Heart left ventricle (tissue), 16 donors: Measurements from ENCODE around the gene KIF21B. TPM values are rescaled to one million over a fixed set of nuclear protein-coding genes. Genes with fewer than 3 reads are reported as not detected.

Source experiments
- ATAC-seq, 4 donors: fragments of 200-7000 bp; cut with Tn5 transposase; one replicate each; pipeline ENCODE4 v1.9.1; 2020 to 2022; ENCODE audit warnings: moderate library complexity in 4 of 4, mild to moderate bottlenecking in 3 of 4, moderate number of reproducible peaks in 1 of 4
- DNase-seq, 5 donors: peaks; one replicate each; pipeline ENCODE4 v3.0.0-alpha.2; 2020
- H3K27ac ChIP-seq, 12 donors: fragments of 200-600 bp; sonication (generic) in 4 of 12; one replicate each; pipeline versions ENCODE4 v1.5.0 to v1.8.0; 2016 to 2022; ENCODE audit warnings: mild to moderate bottlenecking in 2 of 12
- H3K27me3 ChIP-seq, 9 donors: fragments of 200-600 bp; sonication (generic) in 2 of 9; one replicate each; pipeline versions ENCODE4 v1.5.1 to v1.8.0; 2016 to 2022; ENCODE audit warnings: mild to moderate bottlenecking in 3 of 9
- H3K36me3 ChIP-seq, 9 donors: fragments of 200-600 bp; sonication (generic) in 2 of 9; one replicate each; pipeline versions ENCODE4 v1.5.0 to v1.8.0; 2018 to 2022; ENCODE audit warnings: mild to moderate bottlenecking in 2 of 9
- H3K4me1 ChIP-seq, 12 donors: fragments of 200-600 bp; sonication (generic) in 4 of 12; one replicate each; pipeline versions ENCODE4 v1.5.0 to v1.8.0; 2016 to 2022; ENCODE audit warnings: mild to moderate bottlenecking in 3 of 12
- H3K4me3 ChIP-seq, 12 donors: fragments of 200-600 bp; sonication (generic) in 4 of 12; one replicate each; pipeline versions ENCODE4 v1.5.0 to v1.8.0; 2017 to 2022; ENCODE audit warnings: mild to moderate bottlenecking in 9 of 12, moderate library complexity in 4 of 12
- H3K9me3 ChIP-seq, 12 donors: fragments of 200-600 bp; sonication (generic) in 4 of 12; one replicate each; pipeline versions ENCODE4 v1.5.0 to v1.8.0; 2016 to 2022; ENCODE audit warnings: mild to moderate bottlenecking in 1 of 12
- POLR2A ChIP-seq, 2 donors: fragments of 450-650 bp; IDR thresholded peaks; one replicate each; pipeline ENCODE4 v1.6.1; 2017; ENCODE audit warnings: antibody characterized with exemption in 2 of 2, mild to moderate bottlenecking in 2 of 2, moderate library complexity in 2 of 2
- WGBS, 4 donors: extraction: QIAGEN DNeasy Blood & Tissue Kit in 2 of 4; methylation state at CpG; one replicate each; pipeline versions ENCODE4 v1.1.5 to v1.1.7; 2013 to 2018; 5-methylcytosine and 5-hydroxymethylcytosine counted together
- intact Hi-C, 10 donors: fragments of 100-400 bp; cut with DNase I; formaldehyde crosslinking; loops; one replicate each; pipeline versions ENCODE4 v1.11.1 to v1.14.2; 2022
- polyA plus RNA-seq, 2 donors: library from polyadenylated mRNA; stranded (reverse); fragments of 200-250 nt; gene quantifications; one replicate each; pipeline ENCODE4 v1.2.3, GENCODE V29; 2013
- total RNA-seq, 9 donors: library from RNA; depleted of rRNA in 2 of 9; stranded (reverse); fragments of >200 nt in 2 of 9; fragmentation: NEBNext Ultra II Directional in 3 of 9; extraction: Animal tissue kit (Norgen Biotek cat#: 25700) in 3 of 9; gene quantifications; one replicate each; pipeline versions ENCODE4 v1.1.0 to v1.2.4, GENCODE V29; 2016 to 2023
- TF ChIP-seq, protein P1 (sequence below), 12 donors: fragments of 200-600 bp; sonication (generic) in 4 of 12; IDR thresholded peaks; one replicate each; pipeline versions ENCODE4 v1.5.0 to v1.8.0; 2018 to 2022; ENCODE audit warnings: antibody characterized with exemption in 12 of 12, mild to moderate bottlenecking in 5 of 12
- donor health status: ischemic (EF 13 %, LVEDD 7.1; RV severe dilation, severe dysfunction).
- donor health status: healthy with polysubstance abuse.
- donor health status: DM: no; HTN: yes; CAD: no.
- donor health status: DM: no; HTN: no; CAD: no.
- donor health status: ischemic (EF 25% LVEDD 6.9; RV normal size, moderate dysfunction).
- donor health status: ischemic (EF 25% LVEDD 5.7; RV mildly dilated, moderate dysfunction).
- donor health status: healthy.
- donor health status: DM: yes; HTN: yes; CAD: no.
- donor health status: ischemic (EF 35%, LVEDD 5.7; RV mildly dilated, moderate dysfunction).
- donor health status: nonischemic (EF 11% LVEDD 7.7; RV severe dilation, severe dysfunction).
- donor health status: DM: yes; HTN: yes; CAD: no.
- donor health status: PGD.
- donor health status: ischemic (EF 29% LVEDD 5.4; RV normal size, mild dysfunction).
- donor health status: nonischemic (EF 23%, LVEDD 6.1; RV moderate dilation, normal function).

The KIF21B gene
- total and polyA plus RNA-seq, 11 donors = 0.21 to 3.6 (median 0.46) TPM

DNA sequence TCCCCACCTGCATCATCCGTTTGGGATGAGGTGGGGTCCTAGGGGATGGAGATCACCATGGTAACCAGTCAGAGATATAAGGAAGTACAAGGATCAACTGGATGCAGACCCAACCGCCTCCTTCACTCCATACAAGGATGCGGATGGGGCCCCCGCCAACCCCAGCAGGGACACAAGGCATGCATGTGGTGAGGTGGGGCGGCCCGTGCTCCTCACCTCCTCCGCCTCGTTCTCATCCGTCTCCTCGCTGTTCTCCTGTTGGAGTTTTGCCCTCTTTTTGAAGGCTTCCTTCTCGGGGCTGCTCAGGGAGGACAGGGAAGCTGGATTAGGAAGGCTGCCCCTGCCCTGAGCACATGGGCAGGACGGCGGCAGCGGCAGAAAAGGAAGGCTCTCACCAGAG is 23.8 kb downstream of the KIF21B start:
- ATAC-seq (no peak), DNase-seq (no peak)
- H3K36me3 ChIP-seq = peaks cover 0 to 31% (median 0%) of the 10 kb centered on the region in 9 donors
- no peak for TF ChIP-seq POLR2A (IDR thresholded peaks at IDR 0.05)
- TF ChIP-seq, protein P1, sequence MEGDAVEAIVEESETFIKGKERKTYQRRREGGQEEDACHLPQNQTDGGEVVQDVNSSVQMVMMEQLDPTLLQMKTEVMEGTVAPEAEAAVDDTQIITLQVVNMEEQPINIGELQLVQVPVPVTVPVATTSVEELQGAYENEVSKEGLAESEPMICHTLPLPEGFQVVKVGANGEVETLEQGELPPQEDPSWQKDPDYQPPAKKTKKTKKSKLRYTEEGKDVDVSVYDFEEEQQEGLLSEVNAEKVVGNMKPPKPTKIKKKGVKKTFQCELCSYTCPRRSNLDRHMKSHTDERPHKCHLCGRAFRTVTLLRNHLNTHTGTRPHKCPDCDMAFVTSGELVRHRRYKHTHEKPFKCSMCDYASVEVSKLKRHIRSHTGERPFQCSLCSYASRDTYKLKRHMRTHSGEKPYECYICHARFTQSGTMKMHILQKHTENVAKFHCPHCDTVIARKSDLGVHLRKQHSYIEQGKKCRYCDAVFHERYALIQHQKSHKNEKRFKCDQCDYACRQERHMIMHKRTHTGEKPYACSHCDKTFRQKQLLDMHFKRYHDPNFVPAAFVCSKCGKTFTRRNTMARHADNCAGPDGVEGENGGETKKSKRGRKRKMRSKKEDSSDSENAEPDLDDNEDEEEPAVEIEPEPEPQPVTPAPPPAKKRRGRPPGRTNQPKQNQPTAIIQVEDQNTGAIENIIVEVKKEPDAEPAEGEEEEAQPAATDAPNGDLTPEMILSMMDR (IDR thresholded peaks at IDR 0.05) = no peak
- 93 to 97% (median 94%) methylated on average over 14 of the region's 14 CpGs for WGBS, 4 donors
- intact Hi-C loops = no loop called here
- H3K27ac ChIP-seq = no peak overlapping the region
- H3K4me3 ChIP-seq = no peak overlapping the region
- H3K9me3 ChIP-seq = no peaks in the 10 kb centered on the region
- H3K27me3 ChIP-seq = no peaks in the 10 kb centered on the region
- no peaks in the 10 kb centered on the region for H3K4me1 ChIP-seq

DNA sequence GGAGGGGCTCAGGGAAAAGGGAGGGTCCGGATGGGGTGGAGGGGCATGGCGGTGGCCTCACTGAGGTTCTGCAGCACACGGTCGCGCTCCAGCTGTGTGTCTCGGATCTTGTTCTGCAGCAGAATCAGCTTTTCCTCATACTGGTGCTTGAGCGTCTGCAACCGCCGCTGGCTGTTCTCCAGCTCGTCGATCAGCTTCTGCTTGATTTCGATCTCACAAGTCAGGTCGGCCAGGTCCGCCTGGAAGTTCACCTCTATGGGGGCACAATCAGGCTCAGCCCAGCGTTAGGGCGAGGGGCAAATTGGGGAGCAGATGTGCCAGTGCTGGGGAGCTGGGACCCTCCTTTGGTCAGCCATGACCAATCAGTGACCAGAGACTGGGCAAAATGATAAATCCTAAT is 25.2 kb downstream of the KIF21B start:
- Histone ChIP-seq H3K27ac (no peak overlapping the region), H3K9me3 (no peaks in the 10 kb centered on the region), H3K4me1 (no peaks in the 10 kb centered on the region), H3K36me3 (peaks cover 0 to 21% (median 0%) of the 10 kb centered on the region in 9 donors), H3K27me3 (no peaks in the 10 kb centered on the region), H3K4me3 (no peak overlapping the region)
- 91 to 98% (median 95%) methylated on average over 11 to 16 of the region's 16 CpGs for WGBS, 4 donors
- intact Hi-C loops = no loop called here
- TF ChIP-seq, protein P1 (IDR thresholded peaks at IDR 0.05) = no peak
- no peak for TF ChIP-seq POLR2A (IDR thresholded peaks at IDR 0.05)
- no peak for DNase-seq
- no peak for ATAC-seq

- TF ChIP-seq POLR2A (IDR thresholded peaks at IDR 0.05) = no peak
- TF ChIP-seq, protein P1 (IDR thresholded peaks at IDR 0.05) = no peak
- H3K36me3 ChIP-seq = peaks cover 0 to 51% (median 0%) of the 10 kb centered on the region in 9 donors
- intact Hi-C loops = no loop called here
- no peak overlapping the region for H3K4me3 ChIP-seq
- DNase-seq (no peak), ATAC-seq (no peak)
- WGBS, 4 donors = 81 to 87% (median 86%) methylated on average over 4 of the region's 4 CpGs
- H3K27ac ChIP-seq = no peak overlapping the region
- H3K9me3 ChIP-seq = no peaks in the 10 kb centered on the region
- H3K27me3 ChIP-seq = no peaks in the 10 kb centered on the region
- no peaks in the 10 kb centered on the region for H3K4me1 ChIP-seq
Measured at GRCh38 chr1:200992382-200993048, 31.0 kb downstream of the KIF21B start.

DNA sequence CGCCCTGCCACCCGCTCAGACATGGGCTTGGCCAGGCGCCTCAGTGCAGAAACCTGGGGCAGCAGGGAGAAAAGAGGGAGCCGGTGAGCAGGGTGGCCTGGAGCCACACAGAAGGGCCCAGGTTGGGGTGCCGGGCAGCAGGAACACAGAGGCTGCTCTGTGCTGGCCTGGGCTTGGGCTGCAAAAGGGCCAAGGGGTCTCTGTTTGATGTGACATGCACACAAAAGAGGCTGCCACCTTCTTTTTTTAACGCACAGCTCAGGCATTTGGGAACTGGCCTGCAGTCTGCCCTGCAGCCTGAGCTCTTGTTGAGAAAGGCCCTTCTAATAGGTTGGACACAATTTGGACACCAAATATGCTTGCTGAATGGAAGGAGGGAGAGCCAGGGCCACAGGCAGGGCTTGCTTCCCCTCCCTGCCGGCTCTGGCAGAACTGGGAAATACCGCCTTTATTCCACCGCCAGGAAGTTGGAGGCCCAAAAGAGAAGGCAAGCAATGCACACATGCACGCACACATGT is 32.4 kb downstream of the KIF21B start:
- Histone ChIP-seq H3K27ac (no peak overlapping the region), H3K27me3 (no peaks in the 10 kb centered on the region), H3K36me3 (peaks cover 0 to 63% (median 0%) of the 10 kb centered on the region in 9 donors), H3K4me3 (no peak overlapping the region), H3K9me3 (no peaks in the 10 kb centered on the region), H3K4me1 (no peaks in the 10 kb centered on the region)
- intact Hi-C loops = no loop called here
- DNase-seq (no peak), ATAC-seq (no peak)
- WGBS, 4 donors = 83 to 95% (median 89%) methylated on average over 10 of the region's 10 CpGs
- TF ChIP-seq, protein P1 (IDR thresholded peaks at IDR 0.05) = no peak
